GM12878 (cell line): ENCODE measurements around the gene GIGYF2. TPM values are rescaled to one million over a fixed set of nuclear protein-coding genes. Genes with fewer than 3 reads are reported as not detected.

Experiments
- ATAC-seq: fragments of 200-7000 bp; cut with Tn5 transposase; 3 replicates; pipeline ENCODE4 v1.9.1; 2020; ENCODE audit warnings: mild to moderate bottlenecking, moderate library complexity
- BruUV-seq: library from RNA; stranded (reverse); fragments of 400-500 nt; replicated peaks from 2 replicates; lab custom pipeline; 2021; lab: Mats Ljungman, UMichigan
- CTCF ChIA-PET: fragments of 300-600 bp; sonication (Branson Sonifier 250); formaldehyde crosslinking; extraction: SDS; loops from one replicate; lab custom pipeline; 2021; ENCODE audit warnings: inconsistent platforms; lab: Yijun Ruan, JAX
- POLR2A ChIA-PET: fragments of 350-600 bp; formaldehyde crosslinking; extraction: SDS; loops from one replicate; lab custom pipeline; 2021; ENCODE audit warnings: inconsistent platforms; lab: Charles Lee
- RAD21 ChIA-PET: fragments of 300-600 bp; sonication (Branson Sonifier 250); formaldehyde crosslinking; loops from one replicate; lab custom pipeline; 2023; ENCODE audit warnings: antibody characterized with exemption; ENCODE audit not compliant: unreplicated experiment; lab: Charles Lee
- SMC1A ChIA-PET: fragments of 300-600 bp; sonication (Branson Sonifier 250); formaldehyde crosslinking; loops from one replicate; lab custom pipeline; 2023; ENCODE audit not compliant: unreplicated experiment, uncharacterized antibody; lab: Charles Lee
- DNase-seq: peaks from one replicate; pipeline ENCODE4 v3.0.0-alpha.2; 2011; ENCODE audit warnings: low read depth, low spot score
- FAIRE-seq: peaks from 3 replicates; lab custom pipeline; 2011; peaks lifted over from hg19 to GRCh38; lab: Jason Lieb, UNC
- H2AFZ ChIP-seq: 2 replicates; pipeline ENCODE4 v1.6.0; 2011; ENCODE audit warnings: low read depth, low read length, control low read depth; ENCODE audit not compliant: control insufficient read depth
- H3K27ac ChIP-seq: 2 replicates; pipeline ENCODE4 v1.5.1; 2011; ENCODE audit warnings: control low read depth; ENCODE audit not compliant: control insufficient read depth, insufficient read depth
- H3K27me3 ChIP-seq, 2 experiments: replicated peaks in 1 of 2; 2 replicates each; pipeline versions ENCODE4 v1.6.0 to v1.6.1; 2011; ENCODE audit warnings: low read length in 1 of 2; ENCODE audit not compliant: control insufficient read depth in 2 of 2, insufficient read depth in 2 of 2
- H3K36me3 ChIP-seq, 2 experiments: 2 replicates each; pipeline ENCODE4 v1.5.1; 2011; ENCODE audit warnings: low read length in 1 of 2; ENCODE audit not compliant: control insufficient read depth in 2 of 2, insufficient read depth in 2 of 2
- H3K4me1 ChIP-seq: 2 replicates; pipeline ENCODE4 v1.6.1; 2011; ENCODE audit warnings: mild to moderate bottlenecking, low read length, moderate library complexity, mixed read lengths; ENCODE audit not compliant: control insufficient read depth, insufficient read depth
- H3K4me2 ChIP-seq: 2 replicates; pipeline ENCODE4 v1.6.0; 2011; ENCODE audit warnings: control low read depth; ENCODE audit not compliant: control insufficient read depth, insufficient read depth
- H3K4me3 ChIP-seq: fragments of 200-600 bp; sonication (generic); 2 replicates; pipeline ENCODE4 v1.5.1; 2016
- H3K79me2 ChIP-seq: 2 replicates; pipeline ENCODE4 v1.6.0; 2011; ENCODE audit warnings: low read length; ENCODE audit not compliant: control insufficient read depth, insufficient read depth
- H3K9ac ChIP-seq: 2 replicates; pipeline ENCODE4 v1.8.0; 2011; ENCODE audit warnings: low read length, control low read depth, mixed read lengths; ENCODE audit not compliant: control insufficient read depth, insufficient read depth
- H3K9me3 ChIP-seq: replicated peaks from 3 replicates; pipeline ENCODE4 v1.5.1; 2011; ENCODE audit warnings: mild to moderate bottlenecking, low read length; ENCODE audit not compliant: control insufficient read depth, insufficient read depth
- H4K20me1 ChIP-seq: 2 replicates; pipeline ENCODE4 v1.6.0; 2011; ENCODE audit not compliant: control insufficient read depth, insufficient read depth
- ATF2 ChIP-seq: IDR thresholded peaks from 2 replicates; pipeline ENCODE4 v1.6.1; 2012; ENCODE audit warnings: low read length, inconsistent platforms
- ATF3 ChIP-seq: IDR thresholded peaks from 2 replicates; pipeline ENCODE4 v1.6.1; 2011; ENCODE audit warnings: low read depth, mild to moderate bottlenecking, low read length, moderate library complexity, borderline replicate concordance; ENCODE audit errors: extremely low read depth
- CBFB ChIP-seq: IDR thresholded peaks from 2 replicates; pipeline ENCODE4 v1.6.1; 2016; ENCODE audit warnings: antibody characterized with exemption, low read depth
- CEBPB ChIP-seq, 2 experiments: fragments of 150-350 bp in 1 of 2; IDR thresholded peaks; 2 replicates each; pipeline ENCODE4 v1.6.1; 2012 to 2014; ENCODE audit warnings: low read depth in 2 of 2, low read length in 2 of 2, borderline replicate concordance in 1 of 2, inconsistent platforms in 1 of 2
- CEBPZ ChIP-seq: fragments of 150-350 bp; IDR thresholded peaks from 2 replicates; pipeline ENCODE4 v1.6.1; 2016; ENCODE audit warnings: low read depth, low read length
- CHD2 ChIP-seq: IDR thresholded peaks from 2 replicates; pipeline ENCODE4 v1.6.1; 2011; ENCODE audit warnings: low read depth, low read length, improper control_type of control experiment, borderline replicate concordance
- CREB1 ChIP-seq: IDR thresholded peaks from 2 replicates; pipeline ENCODE4 v1.6.1; 2012; ENCODE audit warnings: low read depth, mild to moderate bottlenecking, inconsistent platforms
- EGR1 ChIP-seq, 2 experiments: IDR thresholded peaks; 1 replicate in 1 of 2; 2 replicates in 1 of 2; pipeline ENCODE4 v1.6.1; 2011 to 2012; ENCODE audit warnings: low read depth in 2 of 2, low read length in 2 of 2, borderline replicate concordance in 1 of 2, mild to moderate bottlenecking in 1 of 2, moderate library complexity in 1 of 2
- FOS ChIP-seq: IDR thresholded peaks from 3 replicates; pipeline ENCODE4 v1.6.1; 2011; ENCODE audit warnings: borderline replicate concordance; ENCODE audit not compliant: insufficient read length; ENCODE audit errors: extremely low read depth
- RELA ChIP-seq: fragments of 450-650 bp; IDR thresholded peaks from 2 replicates; pipeline ENCODE4 v1.8.0; 2014; ENCODE audit warnings: borderline replicate concordance; ENCODE audit not compliant: partially characterized antibody
- SMAD1 ChIP-seq: fragments of 450-650 bp; IDR thresholded peaks from 2 replicates; pipeline ENCODE4 v1.6.1; 2018; ENCODE audit warnings: mild to moderate bottlenecking, low read depth; ENCODE audit not compliant: partially characterized antibody
- SREBF2 ChIP-seq: IDR thresholded peaks from 2 replicates; pipeline ENCODE4 v1.6.1; 2012; ENCODE audit warnings: mild to moderate bottlenecking, low read length
- STAT1 ChIP-seq: fragments of 450-650 bp; conservative IDR thresholded peaks from 2 replicates; pipeline ENCODE4 v1.6.1; 2014; ENCODE audit warnings: antibody characterized with exemption, mild to moderate bottlenecking
- ZNF207 ChIP-seq: fragments of 450-650 bp; IDR thresholded peaks from 2 replicates; pipeline ENCODE4 v1.6.1; 2014; ENCODE audit warnings: antibody characterized with exemption, mild to moderate bottlenecking, borderline replicate concordance
- ZSCAN29 ChIP-seq: fragments of 450-650 bp; IDR thresholded peaks from 2 replicates; pipeline ENCODE4 v1.6.1; 2017; ENCODE audit warnings: mild to moderate bottlenecking, moderate library complexity
- in situ Hi-C: fragments of 300-500 bp; cut with MboI; formaldehyde crosslinking; loops from 9 replicates; pipeline ENCODE4 v1.14.3; 2018; ENCODE audit warnings: mixed read lengths
- intact Hi-C: fragments of 100-400 bp; cut with micrococcal nuclease; formaldehyde crosslinking; loops from one replicate; pipeline ENCODE4 v1.14.2; 2022; ENCODE audit not compliant: unreplicated experiment
- polyA plus RNA-seq, 11 experiments: library from polyadenylated mRNA; depleted of rRNA in 4 of 11; unstranded in 6 of 11; stranded (reverse) in 5 of 11; fragments of >200 nt; fragmentation: Nextera tagmentation in 4 of 11; fragmentation: Illumina TruSeq in 1 of 11; extraction: Ambion mirVana in 4 of 11; extraction: Trizol in 1 of 11; gene quantifications; 1 replicate in 1 of 11; 2 replicates in 10 of 11; pipeline versions ENCODE4 v1.2.1 to v1.2.3, GENCODE V29; 2011 to 2016; ENCODE audit warnings: inconsistent platforms in 2 of 11, missing spikeins in 2 of 11, low read depth in 1 of 11
- total RNA-seq, 4 experiments: library from RNA; depleted of rRNA in 3 of 4; stranded (reverse); fragments of >200 nt in 3 of 4; fragmentation: Illumina TruSeq in 1 of 4; extraction: Trizol in 1 of 4; gene quantifications; 2 replicates each; pipeline versions ENCODE4 v1.2.1 to v1.2.3, GENCODE V29; 2013 to 2021
- TF ChIP-seq, protein P1 (sequence below): fragments of 450-650 bp; IDR thresholded peaks from 2 replicates; pipeline ENCODE4 v1.6.1; 2017; ENCODE audit warnings: mild to moderate bottlenecking
- TF ChIP-seq, protein P2 (sequence below): IDR thresholded peaks from 2 replicates; pipeline ENCODE4 v1.6.1; 2011; ENCODE audit warnings: mild to moderate bottlenecking, low read depth, low read length, moderate library complexity; ENCODE audit not compliant: insufficient replicate concordance

The GIGYF2 gene
- total and polyA plus RNA-seq, 10 of the 15 experiments (the other 5 are each of a cell fraction or from before 2014, with no cell fraction given): 12.2 to 47.2 (median 39.0) TPM

DNA sequence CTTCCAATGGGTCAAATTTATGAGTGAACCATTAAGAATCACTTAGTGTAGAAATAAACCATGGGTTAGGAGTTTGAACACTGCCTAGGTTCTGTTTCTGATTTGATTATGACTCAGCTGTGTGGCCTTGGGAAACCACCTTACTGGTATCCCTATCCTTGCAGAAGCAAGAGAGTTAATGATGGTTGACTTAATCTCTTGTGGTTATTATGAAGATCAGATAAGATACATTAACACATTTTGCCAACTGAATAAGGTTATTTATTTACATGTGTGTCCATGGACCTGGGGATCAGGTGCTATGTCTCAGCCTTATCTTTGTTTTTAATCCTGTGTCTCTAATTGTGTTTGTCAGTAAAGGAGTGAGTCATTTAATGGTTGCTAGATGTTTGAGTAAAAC is 84.6 kb downstream of the GIGYF2 start:
- BruUV-seq: no TSS peak
- H3K79me2 ChIP-seq: no peaks in the 10 kb centered on the region
- DNase-seq (peak; percentile 55), FAIRE-seq (peak; percentile 87), ATAC-seq (peak; percentile 100)
- RAD21 ChIA-PET: interaction anchor here (1.0 to 1.2 kb wide), 2 partner anchors 9 to 13 kb away, joined by 3 to 4 read pairs; no protein-coding TSS in a partner anchor
- no peak overlapping the region for H3K4me3 ChIP-seq
- H3K27me3 ChIP-seq: no peaks in the 10 kb centered on the region
- H3K4me2 ChIP-seq: no peak overlapping the region
- H3K36me3 ChIP-seq: no peaks in the 10 kb centered on the region
- H4K20me1 ChIP-seq: no peaks in the 10 kb centered on the region
- POLR2A ChIA-PET: no interaction called here
- SMC1A ChIA-PET: no interaction called here
- H3K9me3 ChIP-seq: no peaks in the 10 kb centered on the region
- no peak overlapping the region for H2AFZ ChIP-seq
- in situ Hi-C loops (no loop called here), intact Hi-C loops (no loop called here)
- no peaks in the 10 kb centered on the region for H3K4me1 ChIP-seq
- CTCF ChIA-PET: interaction anchor here (1.2 kb wide), 1 partner anchor 16 kb away, joined by 3 read pairs; no protein-coding TSS in a partner anchor
- no peak overlapping the region for H3K27ac ChIP-seq
- H3K9ac ChIP-seq: no peak overlapping the region
- TF ChIP-seq ZSCAN29 (no peak), RELA (peak; percentile 65), ATF3 (no peak), SREBF2 (no peak), SMAD1 (no peak), CEBPZ (no peak), CREB1 (no peak), EGR1 (IDR thresholded peaks at IDR 0.05; ENCODE audit: borderline replicate concordance in 1 of 2, low read depth in 2 of 2, low read length in 2 of 2) (no peak), CBFB (no peak), CEBPB (IDR thresholded peaks at IDR 0.05; ENCODE audit: borderline replicate concordance in 1 of 2, low read depth in 2 of 2, low read length in 2 of 2) (no peak), CHD2 (no peak), ATF2 (0 out of 2 replicates have a peak, but pooled peaks have one; percentile 20), ZNF207 (no peak), STAT1 (no peak), FOS (no peak)
- TF ChIP-seq, protein P1, sequence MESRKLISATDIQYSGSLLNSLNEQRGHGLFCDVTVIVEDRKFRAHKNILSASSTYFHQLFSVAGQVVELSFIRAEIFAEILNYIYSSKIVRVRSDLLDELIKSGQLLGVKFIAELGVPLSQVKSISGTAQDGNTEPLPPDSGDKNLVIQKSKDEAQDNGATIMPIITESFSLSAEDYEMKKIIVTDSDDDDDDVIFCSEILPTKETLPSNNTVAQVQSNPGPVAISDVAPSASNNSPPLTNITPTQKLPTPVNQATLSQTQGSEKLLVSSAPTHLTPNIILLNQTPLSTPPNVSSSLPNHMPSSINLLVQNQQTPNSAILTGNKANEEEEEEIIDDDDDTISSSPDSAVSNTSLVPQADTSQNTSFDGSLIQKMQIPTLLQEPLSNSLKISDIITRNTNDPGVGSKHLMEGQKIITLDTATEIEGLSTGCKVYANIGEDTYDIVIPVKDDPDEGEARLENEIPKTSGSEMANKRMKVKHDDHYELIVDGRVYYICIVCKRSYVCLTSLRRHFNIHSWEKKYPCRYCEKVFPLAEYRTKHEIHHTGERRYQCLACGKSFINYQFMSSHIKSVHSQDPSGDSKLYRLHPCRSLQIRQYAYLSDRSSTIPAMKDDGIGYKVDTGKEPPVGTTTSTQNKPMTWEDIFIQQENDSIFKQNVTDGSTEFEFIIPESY: no peak
- TF ChIP-seq, protein P2, sequence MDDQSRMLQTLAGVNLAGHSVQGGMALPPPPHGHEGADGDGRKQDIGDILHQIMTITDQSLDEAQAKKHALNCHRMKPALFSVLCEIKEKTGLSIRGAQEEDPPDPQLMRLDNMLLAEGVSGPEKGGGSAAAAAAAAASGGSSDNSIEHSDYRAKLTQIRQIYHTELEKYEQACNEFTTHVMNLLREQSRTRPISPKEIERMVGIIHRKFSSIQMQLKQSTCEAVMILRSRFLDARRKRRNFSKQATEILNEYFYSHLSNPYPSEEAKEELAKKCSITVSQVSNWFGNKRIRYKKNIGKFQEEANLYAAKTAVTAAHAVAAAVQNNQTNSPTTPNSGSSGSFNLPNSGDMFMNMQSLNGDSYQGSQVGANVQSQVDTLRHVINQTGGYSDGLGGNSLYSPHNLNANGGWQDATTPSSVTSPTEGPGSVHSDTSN: no peak
